Fibroblast of villous mesenchyme (primary cell): ENCODE measurements around the gene CES3. TPM values are rescaled to one million over a fixed set of nuclear protein-coding genes. Genes with fewer than 3 reads are reported as not detected.
A peak's percentile ranks its signal among the peaks of the same experiment; 100 is the strongest.

Experiments used
- DNase-seq: peaks from one replicate; pipeline ENCODE4 v3.0.0-alpha.2; 2010; ENCODE audit warnings: low read depth
- H3K4me3 ChIP-seq: 2 replicates; pipeline ENCODE4 v1.5.1; 2011; ENCODE audit warnings: low read depth, mild to moderate bottlenecking, low read length
- CTCF ChIP-seq: IDR thresholded peaks from 2 replicates; pipeline ENCODE4 v1.5.1; 2012; ENCODE audit warnings: low read depth, mild to moderate bottlenecking, low read length; ENCODE audit not compliant: insufficient read depth
- total RNA-seq: library from RNA; depleted of rRNA; stranded (reverse); fragments of >200 nt; gene quantifications from 2 replicates; pipeline ENCODE4 v1.2.3, GENCODE V29; 2012

CES3 gene
- total RNA-seq, 1 donor: not detected

DNA sequence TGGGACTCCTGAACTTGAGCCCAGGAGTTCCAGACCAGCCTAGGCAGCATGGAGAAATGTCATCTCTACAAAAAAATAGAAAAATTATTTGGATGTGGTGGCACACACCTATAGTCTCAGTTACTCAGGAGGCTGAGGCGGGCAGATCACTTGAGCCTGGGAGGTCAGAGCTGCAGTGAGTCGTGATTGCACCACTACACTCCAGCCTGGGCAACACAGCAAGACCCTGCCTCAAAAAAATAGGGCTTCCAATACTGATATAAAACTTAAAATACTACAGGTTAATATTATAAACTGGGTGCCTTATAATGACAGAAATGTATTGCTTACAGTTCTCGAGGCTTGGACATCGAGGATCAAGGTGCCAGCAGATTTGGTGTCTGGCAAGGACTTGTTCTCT, 15.1 kb upstream of the CES3 start:
- no peak for DNase-seq
- TF ChIP-seq CTCF: no peak
- H3K4me3 ChIP-seq: no peak overlapping the region

DNA sequence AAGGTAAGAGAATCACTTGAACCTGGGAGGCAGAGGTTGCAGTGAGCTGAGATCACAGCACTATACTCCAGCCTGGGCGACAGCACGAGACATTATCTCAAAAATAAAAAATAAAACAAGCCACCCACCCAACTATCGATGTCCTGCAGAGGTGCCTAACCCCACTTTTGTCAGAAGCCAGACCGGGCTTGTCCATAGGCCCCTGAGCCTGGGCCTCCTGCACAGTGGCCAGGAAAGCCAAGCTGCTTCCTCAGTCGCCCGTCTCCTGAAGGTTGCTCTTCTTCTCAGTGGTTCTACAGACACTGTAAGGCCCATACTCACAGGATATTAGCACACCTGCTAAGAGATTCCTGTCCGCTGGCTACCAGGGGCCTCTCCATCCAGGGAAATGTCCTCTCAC, 14.5 kb upstream of the CES3 start:
- H3K4me3 ChIP-seq: no peak overlapping the region
- no peak for TF ChIP-seq CTCF
- no peak for DNase-seq

DNA sequence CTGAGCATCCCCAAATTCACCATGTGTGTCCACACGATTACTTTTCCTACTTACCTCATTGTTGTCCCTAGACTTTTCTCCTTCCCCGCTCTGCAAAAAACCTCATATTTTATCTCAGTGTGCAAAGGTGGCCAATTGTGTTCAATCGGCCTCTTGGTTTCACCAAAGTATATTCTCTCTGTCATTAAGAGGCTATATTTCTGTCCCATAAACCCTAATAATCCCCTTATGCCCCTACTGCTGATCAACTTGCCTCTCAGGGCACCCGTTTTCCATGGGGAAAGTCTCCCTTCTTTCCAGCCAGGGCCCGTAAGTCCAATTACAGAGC, 14.1 kb upstream of the CES3 start:
- no peak for TF ChIP-seq CTCF

GRCh38 chr16:66947302-66948065, 13.6 kb upstream of the CES3 start:
- DNase-seq: peak; percentile 85
- peak; percentile 90 for TF ChIP-seq CTCF
- H3K4me3 ChIP-seq: peak overlapping the region; percentile 56

More for the DNA sequence above, 14.1 kb upstream of the CES3 start:
- H3K4me3 ChIP-seq: no peak overlapping the region
- no peak for DNase-seq

- no peak for DNase-seq
- H3K4me3 ChIP-seq: peak overlapping the region; percentile 56
- no peak for TF ChIP-seq CTCF
Observed at GRCh38 chr16:66948134-66948836, 12.8 kb upstream of the CES3 start.

DNA sequence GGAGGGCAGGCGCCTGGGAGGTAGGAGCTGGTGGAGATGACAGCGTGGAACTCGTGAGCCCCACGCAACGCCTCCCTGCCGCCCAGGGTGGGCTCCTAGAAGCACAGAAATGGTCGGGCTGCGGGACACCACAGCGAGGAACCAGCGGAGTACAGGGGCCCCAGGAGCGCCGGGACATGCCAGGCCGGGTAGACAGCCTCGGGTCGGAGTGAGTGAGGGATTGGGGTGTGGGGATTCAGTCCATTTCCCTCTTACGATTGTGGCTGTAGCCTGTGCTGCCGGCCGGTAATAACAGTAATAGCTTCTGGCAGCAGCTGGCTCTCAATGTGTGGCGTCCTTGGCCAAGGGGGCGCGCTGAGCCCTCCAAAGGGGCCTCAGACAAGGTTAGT, 12.2 kb upstream of the CES3 start:
- no peak for TF ChIP-seq CTCF
- peak overlapping the region; percentile 56 for H3K4me3 ChIP-seq
- no peak for DNase-seq
